Common myeloid progenitor, CD34-positive (primary cell): Measurements from ENCODE around the gene PLA2G4B.

Source experiments
- CTCF ChIA-PET: fragments of 350-600 bp; sonication (Branson Sonifier 250); formaldehyde crosslinking; loops from one replicate; lab custom pipeline; 2021; ENCODE audit warnings: antibody characterized with exemption; lab: Charles Lee
- POLR2A ChIA-PET: fragments of 350-600 bp; sonication (Branson Sonifier 250); formaldehyde crosslinking; loops from one replicate; lab custom pipeline; 2021; ENCODE audit warnings: antibody characterized with exemption; lab: Charles Lee
- DNase-seq, 3 donors: peaks; one replicate each; pipeline versions ENCODE4 v3.0.0 to v3.0.0-alpha.2; 2013
- H3K27ac ChIP-seq, 2 experiments: 1 replicate in 1 of 2; 2 replicates in 1 of 2; pipeline ENCODE4 v1.7.0; 2013; ENCODE audit warnings: inconsistent platforms in 2 of 2, low read length in 2 of 2, mild to moderate bottlenecking in 2 of 2, low read depth in 1 of 2, moderate library complexity in 1 of 2; ENCODE audit not compliant: severe bottlenecking in 2 of 2, insufficient read depth in 1 of 2, poor library complexity in 1 of 2
- H3K27me3 ChIP-seq, 5 experiments: replicated peaks in 2 of 5; 1 replicate in 3 of 5; 2 replicates in 2 of 5; pipeline versions ENCODE4 v1.6.1 to v1.7.0; 2013; ENCODE audit warnings: low read length in 4 of 5, mild to moderate bottlenecking in 2 of 5, moderate library complexity in 2 of 5, inconsistent platforms in 1 of 5; ENCODE audit not compliant: insufficient read depth in 5 of 5, control insufficient read depth in 4 of 5
- H3K36me3 ChIP-seq, 4 experiments: 1 replicate in 2 of 4; 2 replicates in 2 of 4; pipeline versions ENCODE4 v1.6.1 to v1.7.0; 2013; ENCODE audit warnings: low read length in 3 of 4, control low read depth in 1 of 4, mild to moderate bottlenecking in 1 of 4; ENCODE audit not compliant: control insufficient read depth in 4 of 4, insufficient read depth in 4 of 4
- H3K4me1 ChIP-seq, 4 experiments: 1 replicate in 3 of 4; 2 replicates in 1 of 4; pipeline versions ENCODE4 v1.6.1 to v1.7.1; 2013; ENCODE audit warnings: low read length in 3 of 4, mild to moderate bottlenecking in 3 of 4, control low read depth in 1 of 4, inconsistent platforms in 1 of 4, moderate library complexity in 1 of 4; ENCODE audit not compliant: control insufficient read depth in 4 of 4, insufficient read depth in 4 of 4; ENCODE audit errors: control extremely low read depth in 1 of 4
- H3K4me3 ChIP-seq, 7 experiments: 1 replicate in 4 of 7; 2 replicates in 3 of 7; pipeline versions ENCODE4 v1.5.1 to v1.7.0; 2013; ENCODE audit warnings: mild to moderate bottlenecking in 7 of 7, low read length in 6 of 7, moderate library complexity in 6 of 7, inconsistent platforms in 2 of 7, low read depth in 2 of 7, control low read depth in 1 of 7; ENCODE audit not compliant: insufficient read depth in 4 of 7, control insufficient read depth in 1 of 7; ENCODE audit errors: extremely low read depth in 1 of 7
- H3K9me3 ChIP-seq, 5 experiments: 1 replicate in 4 of 5; 2 replicates in 1 of 5; pipeline versions ENCODE4 v1.6.1 to v1.7.1; 2013; ENCODE audit warnings: low read length in 4 of 5, mild to moderate bottlenecking in 2 of 5, inconsistent platforms in 1 of 5, low read depth in 1 of 5, moderate library complexity in 1 of 5; ENCODE audit not compliant: control insufficient read depth in 4 of 5, insufficient read depth in 2 of 5; ENCODE audit errors: control extremely low read depth in 1 of 5
- WGBS: methylation state at CpG from one replicate; pipeline ENCODE4 v1.1.5; 2013; ENCODE audit not compliant: insufficient coverage; 5-methylcytosine and 5-hydroxymethylcytosine counted together

PLA2G4B gene

GRCh38 chr15:41881086-41881485 is 42.4 kb downstream of the PLA2G4B start:
- Histone ChIP-seq H3K27ac (no peak overlapping the region), H3K9me3 (no peaks in the 10 kb centered on the region), H3K27me3 (peaks cover 0 to 22% (median 10%) of the 10 kb centered on the region in 5 experiments), H3K4me1 (peaks cover 0 to 19% (median 11%) of the 10 kb centered on the region in 4 experiments), H3K4me3 (no peak overlapping the region), H3K36me3 (no peaks in the 10 kb centered on the region)
- WGBS, result 97% methylated on average over 6 of the region's 8 CpGs
- ChIA-PET POLR2A (interaction anchor here (0.5 kb wide), 1 partner anchor 270 kb away, joined by 4 read pairs; no protein-coding TSS in a partner anchor), CTCF (interaction anchor here (0.5 to 2.8 kb wide), 4 partner anchors 12 to 121 kb away, joined by 3 to 11 read pairs (median 4); no protein-coding TSS in a partner anchor)
- DNase-seq, result no peak

DNA sequence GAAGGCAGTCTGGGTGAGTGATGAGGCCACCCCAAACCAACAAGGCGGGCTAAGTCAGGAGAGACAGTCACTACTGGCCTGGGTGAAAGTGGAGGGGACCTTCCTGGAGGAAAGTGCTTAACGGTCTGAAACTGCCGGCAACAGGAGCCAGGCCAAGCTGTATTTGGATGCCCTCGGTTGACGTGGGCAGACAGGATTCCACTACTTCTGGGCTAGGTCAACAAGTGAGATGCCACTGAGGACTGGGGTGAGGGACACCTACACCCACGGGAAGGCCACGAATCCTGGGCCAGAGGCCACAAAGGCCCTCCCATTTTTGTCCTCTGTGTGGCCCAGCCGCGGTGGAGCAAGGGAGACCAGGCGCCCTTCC is 42.9 kb downstream of the PLA2G4B start:
- Histone ChIP-seq H3K27ac (no peak overlapping the region), H3K27me3 (peaks cover 0 to 22% (median 10%) of the 10 kb centered on the region in 5 experiments), H3K4me1 (peaks cover 0 to 19% (median 11%) of the 10 kb centered on the region in 4 experiments), H3K36me3 (no peaks in the 10 kb centered on the region), H3K9me3 (no peaks in the 10 kb centered on the region), H3K4me3 (peak overlapping the region in 2 of 7 experiments; percentile 29 to 30)
- ChIA-PET POLR2A (interaction anchor here (0.5 kb wide), 1 partner anchor 270 kb away, joined by 4 read pairs; no protein-coding TSS in a partner anchor), CTCF (interaction anchor here (0.9 to 2.8 kb wide), 3 partner anchors 11 to 30 kb away, joined by 3 to 11 read pairs (median 4); no protein-coding TSS in a partner anchor)
- WGBS, result 41% methylated on average over 9 of the region's 10 CpGs
- no peak for DNase-seq

DNA sequence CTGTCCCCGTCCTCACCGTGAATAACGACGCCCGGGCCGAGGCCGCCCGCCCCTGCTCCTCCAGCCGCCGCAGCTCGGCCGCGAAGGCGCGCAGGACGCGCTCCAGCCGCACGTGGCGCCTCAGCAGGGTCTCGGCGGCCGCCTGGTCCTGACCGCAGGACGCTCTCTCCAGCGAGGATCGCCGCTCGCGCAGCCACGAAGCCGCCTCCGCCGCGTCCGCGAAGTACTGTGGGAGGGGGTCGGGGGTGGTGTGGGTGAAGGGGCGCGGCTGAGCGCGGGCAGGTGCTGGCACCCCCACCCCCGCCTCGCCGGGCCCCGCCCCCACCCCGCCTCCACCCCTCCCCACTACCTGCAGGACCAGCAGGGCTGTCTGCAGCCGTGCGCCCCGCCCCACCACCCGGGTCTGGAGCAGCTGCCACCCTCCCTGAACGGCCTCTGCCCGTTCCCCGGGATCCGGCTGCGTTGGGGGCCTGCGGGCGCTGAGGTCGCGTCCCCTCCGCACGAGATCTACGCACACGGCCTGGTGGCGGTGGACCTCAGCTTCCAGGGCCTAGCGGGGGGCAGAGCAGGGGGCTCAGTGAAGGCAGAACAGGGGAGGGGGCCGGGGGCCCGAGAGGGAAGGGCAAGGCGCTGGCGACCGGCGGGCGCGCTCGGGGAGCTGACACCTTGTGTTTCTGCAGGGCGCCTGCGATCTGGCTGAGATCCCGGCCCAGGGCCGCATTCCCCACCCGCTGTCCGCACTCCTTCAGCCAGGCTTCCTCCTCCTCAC is 43.5 kb downstream of the PLA2G4B start:
- H3K4me1 ChIP-seq, result peaks cover 0 to 19% (median 11%) of the 10 kb centered on the region in 4 experiments
- POLR2A ChIA-PET, result interaction anchor here (0.5 kb wide), 1 partner anchor 269 kb away, joined by 4 read pairs; no protein-coding TSS in a partner anchor
- no peak overlapping the region for H3K27ac ChIP-seq
- peaks cover 0 to 22% (median 10%) of the 10 kb centered on the region in 5 experiments for H3K27me3 ChIP-seq
- no peaks in the 10 kb centered on the region for H3K36me3 ChIP-seq
- H3K9me3 ChIP-seq, result no peaks in the 10 kb centered on the region
- CTCF ChIA-PET, result interaction anchor here (0.7 to 2.8 kb wide), 4 partner anchors 10 to 64 kb away, joined by 3 to 11 read pairs (median 6); no protein-coding TSS in a partner anchor
- 25% methylated on average over 56 of the region's 81 CpGs for WGBS
- peak overlapping the region in 3 of 7 experiments; percentile 29 to 38 (median 30) for H3K4me3 ChIP-seq
- peak in 2 of 3 donors; percentile 70 for DNase-seq

DNA sequence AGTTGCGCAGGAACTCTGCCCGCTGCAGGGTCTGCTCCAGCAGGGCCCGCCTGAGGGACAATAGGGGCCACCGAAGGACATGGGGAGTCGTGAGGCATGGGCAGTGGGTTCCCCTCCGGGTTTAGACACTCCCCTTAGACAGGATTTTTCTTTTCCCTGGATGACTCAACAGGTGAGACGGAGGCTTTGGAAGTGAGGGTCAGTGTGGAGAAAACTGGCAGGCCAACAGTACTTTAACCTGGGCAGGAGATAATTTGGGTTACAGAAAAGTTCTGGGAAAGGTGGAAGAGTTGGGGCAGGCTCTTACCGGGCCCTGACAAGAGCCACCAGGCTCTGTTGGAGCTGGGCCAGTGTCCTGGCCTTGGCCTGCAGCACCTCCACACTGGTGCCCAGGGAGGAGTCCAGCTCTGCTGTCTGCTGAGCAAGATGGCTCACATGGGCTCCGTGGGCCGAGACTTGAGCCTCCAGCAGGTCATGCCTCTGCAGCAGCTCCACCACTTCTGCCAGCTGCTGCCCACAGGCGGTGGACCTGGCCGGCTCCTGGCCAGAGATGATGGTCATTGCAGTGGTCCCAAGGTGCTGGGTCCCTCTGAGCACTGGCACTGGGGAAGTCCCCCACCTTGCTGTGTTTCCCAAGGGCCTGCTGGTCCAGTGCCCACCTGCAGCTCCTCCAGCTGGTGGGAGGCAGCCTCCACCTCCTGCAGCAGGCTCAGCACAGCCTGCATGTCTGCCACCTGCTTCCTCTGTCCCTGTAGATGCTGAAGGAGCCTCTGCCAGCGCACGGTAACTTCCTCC is 44.2 kb downstream of the PLA2G4B start:
- POLR2A ChIA-PET, result no interaction called here
- peak in 2 of 3 donors; percentile 81 to 88 for DNase-seq
- Histone ChIP-seq H3K9me3 (no peaks in the 10 kb centered on the region), H3K36me3 (no peaks in the 10 kb centered on the region), H3K4me3 (no peak overlapping the region), H3K27ac (no peak overlapping the region), H3K4me1 (peaks cover 0 to 19% (median 11%) of the 10 kb centered on the region in 4 experiments), H3K27me3 (peaks cover 0 to 22% (median 10%) of the 10 kb centered on the region in 5 experiments)
- WGBS, result 75% methylated on average over 14 of the region's 14 CpGs
- CTCF ChIA-PET, result interaction anchor here (0.7 to 2.8 kb wide), 4 partner anchors 10 to 65 kb away, joined by 3 to 11 read pairs (median 6); no protein-coding TSS in a partner anchor

- H3K27me3 ChIP-seq, result peaks cover 0 to 22% (median 10%) of the 10 kb centered on the region in 5 experiments
- 100% methylated on average over 2 of the region's 2 CpGs for WGBS
- ChIA-PET CTCF (interaction anchor here (0.7 to 2.8 kb wide), 3 partner anchors 9 to 21 kb away, joined by 5 to 11 read pairs (median 8); no protein-coding TSS in a partner anchor), POLR2A (no interaction called here)
- H3K4me3 ChIP-seq, result no peak overlapping the region
- H3K4me1 ChIP-seq, result peaks cover 0 to 19% (median 12%) of the 10 kb centered on the region in 4 experiments
- no peaks in the 10 kb centered on the region for H3K36me3 ChIP-seq
- H3K9me3 ChIP-seq, result no peaks in the 10 kb centered on the region
- H3K27ac ChIP-seq, result no peak overlapping the region
- no peak for DNase-seq
These were observed 44.8 kb downstream of the PLA2G4B start for GRCh38 chr15:41883484-41883825.

DNA sequence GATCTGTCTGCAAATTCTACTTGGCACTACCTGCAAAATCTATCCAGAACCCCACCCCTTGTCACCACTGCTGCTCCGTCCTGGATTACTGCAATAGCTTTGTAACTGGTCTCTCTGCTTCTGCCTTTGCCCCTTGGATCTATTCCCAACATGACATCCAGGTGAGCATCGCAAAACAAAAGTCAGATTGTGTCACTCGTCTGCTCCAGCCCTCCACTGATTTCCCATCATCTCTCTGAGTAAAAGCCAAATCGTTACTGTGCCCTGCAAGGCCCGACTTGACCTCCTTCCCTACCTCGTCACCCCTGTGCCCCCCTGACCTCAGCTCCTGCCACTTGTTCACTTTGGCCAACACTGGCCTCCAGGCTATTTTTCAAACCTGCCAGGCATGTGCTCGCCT is 45.8 kb downstream of the PLA2G4B start:
- DNase-seq, result no peak
- Histone ChIP-seq H3K9me3 (no peaks in the 10 kb centered on the region), H3K27ac (no peak overlapping the region), H3K36me3 (no peaks in the 10 kb centered on the region), H3K4me3 (no peak overlapping the region), H3K4me1 (peaks cover 0 to 19% (median 15%) of the 10 kb centered on the region in 4 experiments), H3K27me3 (peaks cover 0 to 22% (median 10%) of the 10 kb centered on the region in 5 experiments)
- ChIA-PET CTCF (interaction anchor here (0.9 to 2.5 kb wide), 2 partner anchors 8 to 112 kb away, joined by 5 to 8 read pairs; no protein-coding TSS in a partner anchor), POLR2A (no interaction called here)
- 95% methylated on average over 6 of the region's 7 CpGs for WGBS
